Progenitor cell of endocrine pancreas (in vitro differentiated cells): ENCODE measurements around the gene SRCIN1. TPM values are rescaled to one million over a fixed set of nuclear protein-coding genes. Genes with fewer than 3 reads are reported as not detected.

ENCODE experiments used
- DNase-seq: peaks from one replicate; pipeline ENCODE4 v3.0.0; 2021; ENCODE audit warnings: low spot score; ENCODE audit not compliant: unreplicated experiment
- H3K27ac Mint-ChIP-seq: 2 replicates; pipeline ENCODE4 v1.8.0; 2021; ENCODE audit warnings: mild to moderate bottlenecking, moderate library complexity, mixed read lengths
- H3K27me3 Mint-ChIP-seq: 2 replicates; pipeline ENCODE4 v1.8.0; 2021; ENCODE audit warnings: mixed read lengths
- H3K36me3 Mint-ChIP-seq: 2 replicates; pipeline ENCODE4 v1.8.0; 2022; ENCODE audit warnings: mixed read lengths; ENCODE audit not compliant: insufficient read depth
- H3K4me1 Mint-ChIP-seq: 2 replicates; pipeline ENCODE4 v1.8.0; 2021; ENCODE audit warnings: low read depth, mixed read lengths
- H3K4me3 Mint-ChIP-seq: 2 replicates; pipeline ENCODE4 v1.8.0; 2021; ENCODE audit warnings: low read depth, mild to moderate bottlenecking, moderate library complexity, mixed read lengths
- H3K9me3 Mint-ChIP-seq: 2 replicates; pipeline ENCODE4 v1.8.0; 2021; ENCODE audit warnings: low read depth, mixed read lengths
- total RNA-seq: library from RNA; stranded (reverse); gene quantifications from 2 replicates; pipeline ENCODE4 v1.2.1, GENCODE V29; 2021
- TF ChIP-seq, protein P1 (sequence below): fragments of 200-600 bp; sonication (generic); IDR thresholded peaks from one replicate; pipeline ENCODE4 v1.5.0; 2021; ENCODE audit warnings: antibody characterized with exemption, mild to moderate bottlenecking; ENCODE audit not compliant: unreplicated experiment

The SRCIN1 gene
- total RNA-seq, 1 donor from 2014 or later: 13.8 TPM

DNA sequence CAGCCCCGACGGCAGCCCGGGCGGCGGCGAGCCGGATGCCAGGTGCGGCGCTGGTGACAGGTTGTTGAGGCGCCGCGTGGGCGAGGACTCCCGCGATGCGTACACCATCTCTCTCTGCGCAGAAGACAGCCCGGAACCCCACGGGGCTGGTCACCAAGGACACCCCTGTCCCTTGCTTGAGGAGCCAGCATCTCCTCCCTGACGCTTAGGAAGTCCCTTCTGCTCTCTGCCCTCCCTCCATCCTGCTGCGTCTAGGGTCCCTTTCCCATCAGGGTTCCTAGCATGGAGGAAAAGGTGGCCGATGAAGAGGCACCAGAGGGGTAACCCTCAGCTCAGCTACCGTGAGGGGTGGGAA, 43.6 kb downstream of the SRCIN1 start:
- Mint-ChIP-seq H3K4me1 (peaks cover 12% of the 10 kb centered on the region), H3K4me3 (no peak overlapping the region), H3K27ac (no peak overlapping the region), H3K27me3 (peaks cover 77% of the 10 kb centered on the region), H3K9me3 (no peaks in the 10 kb centered on the region), H3K36me3 (peaks cover 1% of the 10 kb centered on the region)
- TF ChIP-seq, protein P1, sequence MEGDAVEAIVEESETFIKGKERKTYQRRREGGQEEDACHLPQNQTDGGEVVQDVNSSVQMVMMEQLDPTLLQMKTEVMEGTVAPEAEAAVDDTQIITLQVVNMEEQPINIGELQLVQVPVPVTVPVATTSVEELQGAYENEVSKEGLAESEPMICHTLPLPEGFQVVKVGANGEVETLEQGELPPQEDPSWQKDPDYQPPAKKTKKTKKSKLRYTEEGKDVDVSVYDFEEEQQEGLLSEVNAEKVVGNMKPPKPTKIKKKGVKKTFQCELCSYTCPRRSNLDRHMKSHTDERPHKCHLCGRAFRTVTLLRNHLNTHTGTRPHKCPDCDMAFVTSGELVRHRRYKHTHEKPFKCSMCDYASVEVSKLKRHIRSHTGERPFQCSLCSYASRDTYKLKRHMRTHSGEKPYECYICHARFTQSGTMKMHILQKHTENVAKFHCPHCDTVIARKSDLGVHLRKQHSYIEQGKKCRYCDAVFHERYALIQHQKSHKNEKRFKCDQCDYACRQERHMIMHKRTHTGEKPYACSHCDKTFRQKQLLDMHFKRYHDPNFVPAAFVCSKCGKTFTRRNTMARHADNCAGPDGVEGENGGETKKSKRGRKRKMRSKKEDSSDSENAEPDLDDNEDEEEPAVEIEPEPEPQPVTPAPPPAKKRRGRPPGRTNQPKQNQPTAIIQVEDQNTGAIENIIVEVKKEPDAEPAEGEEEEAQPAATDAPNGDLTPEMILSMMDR: no peak
- DNase-seq: no peak

DNA sequence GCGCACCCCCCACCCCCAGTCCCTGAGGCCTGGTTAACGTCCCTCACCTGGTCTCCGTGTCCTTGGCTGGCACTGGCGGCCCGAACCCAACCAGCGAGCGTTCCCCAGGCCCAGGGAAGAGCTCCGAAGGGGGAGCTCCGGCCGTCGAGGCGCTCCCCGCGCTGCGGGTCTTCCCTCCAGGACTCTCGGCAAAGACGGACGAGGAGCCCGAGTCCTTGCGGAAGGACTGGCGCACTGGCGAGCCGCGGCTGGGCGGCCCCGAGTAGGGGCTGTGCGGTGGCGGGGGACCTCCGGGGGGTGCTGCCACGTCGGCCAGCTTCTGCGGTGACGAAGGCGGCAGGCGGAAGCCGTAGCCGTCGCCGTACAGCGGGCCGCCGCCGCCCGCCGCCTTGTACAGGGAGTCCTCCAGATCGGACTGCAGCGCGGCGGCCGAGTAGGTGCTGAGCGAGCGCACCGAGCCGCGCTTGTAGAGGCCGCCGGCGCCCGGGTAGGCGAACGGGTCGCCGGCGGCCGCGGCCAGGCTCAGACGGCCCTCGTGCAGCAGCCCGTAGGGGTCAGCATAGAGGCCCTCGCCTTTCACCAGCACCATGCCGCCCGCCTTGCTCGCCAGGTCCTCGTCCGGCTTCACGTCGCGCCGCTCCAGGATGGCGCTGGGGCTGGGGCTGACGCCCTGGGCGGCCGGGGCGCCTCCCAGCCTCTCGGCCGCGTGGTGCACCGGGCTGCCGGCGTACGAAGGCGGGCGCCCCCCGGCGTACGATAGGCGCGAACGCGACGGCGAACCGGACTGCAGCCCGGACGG, 44.1 kb downstream of the SRCIN1 start:
- H3K27me3 Mint-ChIP-seq: peaks cover 72% of the 10 kb centered on the region
- peaks cover 12% of the 10 kb centered on the region for H3K4me1 Mint-ChIP-seq
- no peak overlapping the region for H3K4me3 Mint-ChIP-seq
- no peaks in the 10 kb centered on the region for H3K9me3 Mint-ChIP-seq
- TF ChIP-seq, protein P1: peak; percentile 39
- DNase-seq: no peak
- peaks cover 1% of the 10 kb centered on the region for H3K36me3 Mint-ChIP-seq
- H3K27ac Mint-ChIP-seq: no peak overlapping the region

DNA sequence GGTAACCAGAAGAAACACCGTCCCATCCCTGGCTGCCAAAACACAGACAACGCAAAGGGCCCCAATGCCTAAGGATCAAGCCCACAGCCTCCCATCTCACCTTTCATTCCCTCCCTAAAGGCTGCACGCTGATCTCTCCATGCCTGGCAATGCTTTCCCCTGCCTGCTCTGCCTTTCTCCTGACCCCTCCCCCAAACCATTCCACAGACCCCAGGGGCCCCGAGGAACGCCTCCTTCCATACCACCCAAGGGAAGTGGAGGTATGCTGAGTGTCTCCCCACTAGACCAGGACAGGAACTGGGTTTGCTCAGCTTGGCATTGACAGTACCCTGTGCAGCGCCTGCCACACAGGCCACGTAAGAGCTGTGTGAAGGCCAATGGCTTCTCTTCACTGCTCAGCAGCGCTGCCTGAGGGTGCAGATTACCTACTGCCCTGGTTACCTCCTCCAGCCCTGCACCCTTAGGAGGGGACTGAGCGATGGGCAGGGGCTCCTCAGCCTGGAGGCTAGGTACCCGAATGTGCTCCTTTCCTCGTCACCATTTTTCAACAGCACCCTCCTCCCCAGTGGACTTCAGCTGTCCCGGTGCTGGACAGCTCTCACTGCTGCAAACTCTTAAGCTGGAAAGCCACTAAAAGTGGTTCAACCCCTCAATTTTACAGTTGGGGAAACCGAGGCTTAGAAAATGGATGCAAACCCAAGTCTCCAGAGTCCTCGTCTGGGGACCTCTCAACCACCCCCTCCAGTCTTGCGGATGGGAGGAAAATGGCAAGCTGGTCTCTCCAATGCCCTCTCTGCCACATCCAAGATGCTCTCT, 45.0 kb downstream of the SRCIN1 start:
- no peak for DNase-seq
- Mint-ChIP-seq H3K27me3 (peaks cover 69% of the 10 kb centered on the region), H3K4me3 (no peak overlapping the region)

DNA sequence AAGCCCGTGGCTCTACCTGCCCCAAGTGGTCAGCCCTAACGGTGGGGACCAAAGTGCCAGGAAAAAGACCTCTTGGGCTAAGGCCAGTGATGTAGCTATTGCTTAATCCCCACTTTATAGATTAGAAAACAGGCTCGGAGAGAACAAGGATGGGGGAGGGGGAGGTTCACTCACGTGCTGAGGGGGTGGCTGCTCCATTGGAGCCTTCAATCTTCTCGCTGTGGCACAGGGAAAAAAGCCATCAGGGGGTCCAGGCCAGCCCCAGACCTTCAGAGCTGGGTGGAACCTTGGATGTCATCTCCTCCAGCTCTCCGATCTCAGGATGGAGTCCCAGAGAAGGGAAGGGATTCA, 45.9 kb downstream of the SRCIN1 start:
- Mint-ChIP-seq H3K36me3 (peaks cover 1% of the 10 kb centered on the region), H3K9me3 (no peaks in the 10 kb centered on the region), H3K4me1 (peaks cover 12% of the 10 kb centered on the region), H3K27ac (no peak overlapping the region), H3K27me3 (peaks cover 67% of the 10 kb centered on the region), H3K4me3 (no peak overlapping the region)
- no peak for DNase-seq
- TF ChIP-seq, protein P1: no peak

More for the DNA sequence above, 45.0 kb downstream of the SRCIN1 start:
- TF ChIP-seq, protein P1: no peak
- Mint-ChIP-seq H3K36me3 (peaks cover 1% of the 10 kb centered on the region), H3K27ac (no peak overlapping the region), H3K9me3 (no peaks in the 10 kb centered on the region), H3K4me1 (peaks cover 12% of the 10 kb centered on the region)

DNA sequence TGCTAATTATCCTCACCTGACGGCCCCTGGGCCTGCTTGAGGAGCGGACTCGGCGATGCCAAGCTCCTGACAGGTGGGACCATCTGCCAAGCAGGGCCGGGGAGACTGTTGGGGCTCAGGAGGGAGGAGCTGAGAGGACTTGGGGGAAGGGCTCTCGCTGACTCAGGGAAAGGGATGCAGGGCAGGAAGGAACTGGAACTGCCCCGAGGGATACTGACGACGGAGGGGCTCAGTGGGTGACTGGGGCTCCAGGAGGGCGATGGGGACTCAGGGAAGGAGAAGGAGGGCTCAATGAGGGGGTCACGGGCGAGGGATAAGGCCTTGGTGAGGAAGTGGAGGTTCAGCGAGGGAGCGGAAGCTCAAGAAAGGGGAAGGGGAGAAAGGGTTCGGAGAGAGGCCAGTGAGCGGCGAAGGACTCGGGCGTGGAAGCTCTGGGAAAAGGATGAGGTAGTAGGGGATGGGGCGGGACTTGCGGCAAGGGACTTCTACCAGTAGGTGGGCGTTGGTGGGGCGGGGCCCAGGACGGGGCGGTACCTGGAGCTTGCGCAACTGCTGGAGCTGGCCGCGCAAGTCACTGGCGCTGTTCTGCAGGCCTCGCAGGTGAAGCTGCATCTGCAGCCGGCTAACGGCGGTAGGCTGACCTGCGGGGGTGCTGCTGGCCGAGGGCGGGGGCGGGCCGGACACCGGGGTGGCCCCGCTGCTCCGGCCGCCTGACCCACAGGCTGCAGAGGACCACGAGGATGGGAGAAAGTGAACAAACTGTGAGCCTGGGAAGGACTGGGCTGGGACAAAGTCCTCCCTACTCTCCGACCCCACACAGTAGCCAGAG, 46.5 kb downstream of the SRCIN1 start:
- H3K27me3 Mint-ChIP-seq: peaks cover 63% of the 10 kb centered on the region
- peak overlapping the region; percentile 71 for H3K4me3 Mint-ChIP-seq
- H3K27ac Mint-ChIP-seq: no peak overlapping the region
- H3K4me1 Mint-ChIP-seq: peaks cover 10% of the 10 kb centered on the region
- TF ChIP-seq, protein P1: peak; percentile 41
- H3K36me3 Mint-ChIP-seq: peaks cover 1% of the 10 kb centered on the region
- DNase-seq: peak; percentile 80
- H3K9me3 Mint-ChIP-seq: no peaks in the 10 kb centered on the region
